Upper lobe of right lung (tissue), 1 donor: ENCODE data around the gene STOML3. TPM values are rescaled to one million over a fixed set of nuclear protein-coding genes. Genes with fewer than 3 reads are reported as not detected.

Experiments
- ATAC-seq: fragments of 200-7000 bp; cut with Tn5 transposase; one replicate; pipeline ENCODE4 v1.9.1; 2020; ENCODE audit warnings: mild to moderate bottlenecking, moderate library complexity
- DNase-seq: peaks from one replicate; pipeline ENCODE4 v3.0.0-alpha.2; 2020
- H3K27ac ChIP-seq: fragments of 200-600 bp; one replicate; pipeline ENCODE4 v1.8.0; 2022
- H3K27me3 ChIP-seq: fragments of 200-600 bp; one replicate; pipeline ENCODE4 v1.8.0; 2022; ENCODE audit warnings: mild to moderate bottlenecking
- H3K36me3 ChIP-seq: fragments of 200-600 bp; one replicate; pipeline ENCODE4 v1.8.0; 2022
- H3K4me1 ChIP-seq: fragments of 200-600 bp; one replicate; pipeline ENCODE4 v1.8.0; 2022
- H3K4me3 ChIP-seq: fragments of 200-600 bp; one replicate; pipeline ENCODE4 v1.8.0; 2022; ENCODE audit warnings: mild to moderate bottlenecking
- H3K9me3 ChIP-seq: fragments of 200-600 bp; one replicate; pipeline ENCODE4 v1.8.0; 2022
- CTCF ChIP-seq: fragments of 200-600 bp; IDR thresholded peaks from one replicate; pipeline ENCODE4 v1.8.0; 2022; ENCODE audit warnings: antibody characterized with exemption
- intact Hi-C: fragments of 100-400 bp; cut with DNase I; formaldehyde crosslinking; loops from one replicate; pipeline ENCODE4 v1.11.0; 2022
- total RNA-seq: library from RNA; stranded (reverse); fragmentation: NEBNext Ultra II Directional; extraction: Animal tissue kit (Norgen Biotek cat#: 25700); gene quantifications from one replicate; pipeline ENCODE4 v1.2.1, GENCODE V29; 2021
- donor health status: DM: no; HTN: yes; CAD: no; lungs with severe emphysema.

STOML3 gene
- total RNA-seq, 1 donor from 2014 or later = not detected

GRCh38 chr13:38941353-38941945 is 49.2 kb downstream of the STOML3 start:
- Histone ChIP-seq H3K4me1 (no peaks in the 10 kb centered on the region), H3K9me3 (no peaks in the 10 kb centered on the region), H3K36me3 (no peaks in the 10 kb centered on the region), H3K27me3 (peaks cover 3% of the 10 kb centered on the region), H3K27ac (no peak overlapping the region), H3K4me3 (no peak overlapping the region)
- ATAC-seq = no peak
- DNase-seq = no peak
- no peak for TF ChIP-seq CTCF
- intact Hi-C loops = no loop called here

GRCh38 chr13:38933786-38934185 is 56.8 kb downstream of the STOML3 start:
- no peaks in the 10 kb centered on the region for H3K36me3 ChIP-seq
- H3K27me3 ChIP-seq = peaks cover 3% of the 10 kb centered on the region
- no peak for ATAC-seq
- no peak overlapping the region for H3K27ac ChIP-seq
- no peak for DNase-seq
- no peaks in the 10 kb centered on the region for H3K4me1 ChIP-seq
- no peak for TF ChIP-seq CTCF
- no peaks in the 10 kb centered on the region for H3K9me3 ChIP-seq
- intact Hi-C loops = no loop called here
- no peak overlapping the region for H3K4me3 ChIP-seq

GRCh38 chr13:38922170-38922569 is 68.5 kb downstream of the STOML3 start:
- intact Hi-C loops = no loop called here
- Histone ChIP-seq H3K4me1 (no peaks in the 10 kb centered on the region), H3K27me3 (peaks cover 4% of the 10 kb centered on the region), H3K36me3 (no peaks in the 10 kb centered on the region), H3K9me3 (no peaks in the 10 kb centered on the region), H3K4me3 (no peak overlapping the region), H3K27ac (no peak overlapping the region)
- no peak for DNase-seq
- no peak for TF ChIP-seq CTCF
- no peak for ATAC-seq

- no peaks in the 10 kb centered on the region for H3K4me1 ChIP-seq
- no peak for DNase-seq
- intact Hi-C loops = no loop called here
- H3K27me3 ChIP-seq = peaks cover 4% of the 10 kb centered on the region
- no peaks in the 10 kb centered on the region for H3K9me3 ChIP-seq
- H3K27ac ChIP-seq = no peak overlapping the region
- H3K4me3 ChIP-seq = no peak overlapping the region
- no peak for ATAC-seq
- no peak for TF ChIP-seq CTCF
- H3K36me3 ChIP-seq = no peaks in the 10 kb centered on the region
Observed at GRCh38 chr13:38921081-38921480, 69.5 kb downstream of the STOML3 start.

Other genes with a start within 250 kb of the STOML3 start
- 30.7 TPM for gene PROSER1, start 47.3 kb upstream of the STOML3 start, total RNA-seq
- 28.8 TPM for gene NHLRC3, start 47.6 kb upstream of the STOML3 start, total RNA-seq